Uterus (tissue), 4 donors: ENCODE data around the gene CTDNEP1. TPM values are rescaled to one million over a fixed set of nuclear protein-coding genes. Genes with fewer than 3 reads are reported as not detected.

Source experiments
- DNase-seq, 2 donors: peaks; one replicate each; pipeline ENCODE4 v3.0.0-alpha.2; 2019 to 2020
- H3K27ac ChIP-seq, 2 donors: fragments of 200-600 bp; sonication (generic); 1 replicate in 1 of 2; 2 replicates in 1 of 2; pipeline ENCODE4 v1.5.1; 2016 to 2018
- H3K27me3 ChIP-seq, 2 donors: fragments of 200-600 bp; sonication (generic); one replicate each; pipeline ENCODE4 v1.5.1; 2018 to 2019; ENCODE audit warnings: control low read depth in 1 of 2
- H3K36me3 ChIP-seq, 2 donors: fragments of 200-600 bp; sonication (generic); one replicate each; pipeline ENCODE4 v1.5.1; 2019; ENCODE audit warnings: control low read depth in 1 of 2
- H3K4me1 ChIP-seq, 2 donors: fragments of 200-600 bp; sonication (generic); one replicate each; pipeline ENCODE4 v1.5.1; 2018 to 2019; ENCODE audit warnings: control low read depth in 1 of 2
- H3K4me3 ChIP-seq, 2 donors: fragments of 200-600 bp; sonication (generic); 1 replicate in 1 of 2; 2 replicates in 1 of 2; pipeline ENCODE4 v1.5.1; 2018 to 2019; ENCODE audit warnings: mild to moderate bottlenecking in 1 of 2
- H3K9me3 ChIP-seq, 2 donors: fragments of 200-600 bp; sonication (generic); one replicate each; pipeline ENCODE4 v1.5.1; 2019; ENCODE audit warnings: control low read depth in 1 of 2
- POLR2A ChIP-seq, 2 donors: fragments of 450-650 bp; IDR thresholded peaks; one replicate each; pipeline ENCODE4 v1.6.1; 2016; ENCODE audit warnings: antibody characterized with exemption in 2 of 2, mild to moderate bottlenecking in 1 of 2, moderate library complexity in 1 of 2
- intact Hi-C: fragments of 100-400 bp; cut with DNase I; formaldehyde crosslinking; loops from one replicate; pipeline ENCODE4 v1.15.1; 2023; ENCODE audit warnings: low total_unique reads
- total RNA-seq, 4 donors: library from RNA; depleted of rRNA in 3 of 4; stranded (reverse); fragments of >200 nt in 3 of 4; gene quantifications; one replicate each; pipeline versions ENCODE4 v1.1.0 to v1.2.4, GENCODE V29; 2014 to 2023
- TF ChIP-seq, protein P1 (sequence below), 4 experiments: fragments of 200-600 bp in 2 of 4; fragments of 450-650 bp in 2 of 4; sonication (generic) in 2 of 4; IDR thresholded peaks; one replicate each; pipeline ENCODE4 v1.5.1; 2016 to 2019; ENCODE audit warnings: antibody characterized with exemption in 4 of 4, mild to moderate bottlenecking in 2 of 4, moderate library complexity in 1 of 4
- donor health status: DM: yes; HTN: yes; CAD: no.

CTDNEP1 gene
- total RNA-seq, 4 donors from 2014 or later: 13.8 to 115 (median 37.2) TPM

DNA sequence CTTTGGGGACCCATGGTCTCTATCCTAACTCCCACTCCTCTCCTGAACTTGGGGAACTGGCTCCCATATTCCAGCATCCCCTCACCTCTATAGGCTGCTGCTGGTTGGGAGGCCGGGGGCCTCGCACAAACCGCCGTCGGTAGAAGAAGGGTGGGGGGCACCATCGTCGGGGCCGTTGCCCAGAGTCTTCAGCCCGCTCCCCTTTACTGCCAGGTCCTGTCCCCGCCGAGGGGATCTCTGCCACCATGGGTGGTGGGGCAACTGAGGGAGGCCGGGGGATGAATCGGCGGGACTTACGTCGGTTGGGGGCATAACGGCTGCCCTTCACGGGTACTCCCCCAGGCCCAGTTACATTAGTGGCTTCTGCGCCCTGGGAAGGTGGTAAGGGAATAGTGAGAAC is 38.6 kb upstream of the CTDNEP1 start:
- TF ChIP-seq POLR2A (IDR thresholded peaks at IDR 0.05): no peak
- TF ChIP-seq, protein P1, sequence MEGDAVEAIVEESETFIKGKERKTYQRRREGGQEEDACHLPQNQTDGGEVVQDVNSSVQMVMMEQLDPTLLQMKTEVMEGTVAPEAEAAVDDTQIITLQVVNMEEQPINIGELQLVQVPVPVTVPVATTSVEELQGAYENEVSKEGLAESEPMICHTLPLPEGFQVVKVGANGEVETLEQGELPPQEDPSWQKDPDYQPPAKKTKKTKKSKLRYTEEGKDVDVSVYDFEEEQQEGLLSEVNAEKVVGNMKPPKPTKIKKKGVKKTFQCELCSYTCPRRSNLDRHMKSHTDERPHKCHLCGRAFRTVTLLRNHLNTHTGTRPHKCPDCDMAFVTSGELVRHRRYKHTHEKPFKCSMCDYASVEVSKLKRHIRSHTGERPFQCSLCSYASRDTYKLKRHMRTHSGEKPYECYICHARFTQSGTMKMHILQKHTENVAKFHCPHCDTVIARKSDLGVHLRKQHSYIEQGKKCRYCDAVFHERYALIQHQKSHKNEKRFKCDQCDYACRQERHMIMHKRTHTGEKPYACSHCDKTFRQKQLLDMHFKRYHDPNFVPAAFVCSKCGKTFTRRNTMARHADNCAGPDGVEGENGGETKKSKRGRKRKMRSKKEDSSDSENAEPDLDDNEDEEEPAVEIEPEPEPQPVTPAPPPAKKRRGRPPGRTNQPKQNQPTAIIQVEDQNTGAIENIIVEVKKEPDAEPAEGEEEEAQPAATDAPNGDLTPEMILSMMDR (IDR thresholded peaks at IDR 0.05): no peak
- no peak overlapping the region for H3K27ac ChIP-seq
- H3K27me3 ChIP-seq: peaks cover 0 to 6% of the 10 kb centered on the region in 2 donors
- no peaks in the 10 kb centered on the region for H3K36me3 ChIP-seq
- peaks cover 0 to 20% of the 10 kb centered on the region in 2 donors for H3K4me1 ChIP-seq
- no peaks in the 10 kb centered on the region for H3K9me3 ChIP-seq
- no peak for DNase-seq
- intact Hi-C loops: loop anchor here (10.0 kb wide), 1 partner anchor 235 kb away; no protein-coding TSS in a partner anchor
- H3K4me3 ChIP-seq: no peak overlapping the region

DNA sequence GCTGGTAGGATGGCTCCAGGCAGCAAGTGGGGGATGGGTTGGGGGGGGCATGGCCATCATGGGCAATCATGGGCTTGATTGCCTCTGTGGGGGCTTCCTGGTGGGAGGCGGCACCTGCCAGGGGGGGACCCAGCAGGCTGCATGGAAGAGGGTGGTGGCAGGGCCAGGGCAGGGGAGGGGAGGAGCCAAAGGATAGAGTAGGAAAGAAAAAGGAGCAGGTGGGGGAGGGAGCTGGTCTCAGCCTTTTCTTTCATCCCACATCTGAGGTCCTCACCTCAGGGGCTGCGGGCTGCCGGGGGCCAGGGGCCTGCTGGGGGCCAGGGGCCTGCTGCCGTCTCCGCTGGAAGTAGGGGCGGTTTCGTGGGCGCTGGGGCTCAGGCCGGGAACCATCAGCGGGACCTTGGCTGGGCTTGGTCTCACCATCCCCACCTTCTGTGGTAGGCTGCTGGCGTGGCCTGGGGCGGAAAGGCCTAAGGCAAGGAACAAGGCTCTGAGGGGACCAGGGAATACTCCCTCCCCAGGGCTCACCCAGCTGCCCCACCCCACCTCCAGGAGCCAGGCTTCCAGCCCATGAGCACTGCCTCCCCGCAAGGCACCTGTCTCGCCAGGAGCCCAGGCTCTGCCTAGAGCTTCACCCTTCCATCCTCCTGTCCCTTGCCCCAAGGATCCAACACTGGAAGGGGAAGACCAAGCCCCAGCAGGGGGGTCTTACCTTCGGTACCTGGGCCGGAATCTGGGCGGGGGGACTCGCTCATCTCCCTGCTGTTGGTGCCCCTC is 37.9 kb upstream of the CTDNEP1 start:
- TF ChIP-seq, protein P1 (IDR thresholded peaks at IDR 0.05): no peak
- no peak for TF ChIP-seq POLR2A (IDR thresholded peaks at IDR 0.05)
- H3K9me3 ChIP-seq: no peaks in the 10 kb centered on the region
- no peaks in the 10 kb centered on the region for H3K36me3 ChIP-seq
- no peak overlapping the region for H3K27ac ChIP-seq
- peaks cover 0 to 15% of the 10 kb centered on the region in 2 donors for H3K4me1 ChIP-seq
- intact Hi-C loops: loop anchor here (10.0 kb wide), 1 partner anchor 235 kb away; no protein-coding TSS in a partner anchor
- DNase-seq: no peak
- no peak overlapping the region for H3K4me3 ChIP-seq
- peaks cover 0 to 6% of the 10 kb centered on the region in 2 donors for H3K27me3 ChIP-seq

DNA sequence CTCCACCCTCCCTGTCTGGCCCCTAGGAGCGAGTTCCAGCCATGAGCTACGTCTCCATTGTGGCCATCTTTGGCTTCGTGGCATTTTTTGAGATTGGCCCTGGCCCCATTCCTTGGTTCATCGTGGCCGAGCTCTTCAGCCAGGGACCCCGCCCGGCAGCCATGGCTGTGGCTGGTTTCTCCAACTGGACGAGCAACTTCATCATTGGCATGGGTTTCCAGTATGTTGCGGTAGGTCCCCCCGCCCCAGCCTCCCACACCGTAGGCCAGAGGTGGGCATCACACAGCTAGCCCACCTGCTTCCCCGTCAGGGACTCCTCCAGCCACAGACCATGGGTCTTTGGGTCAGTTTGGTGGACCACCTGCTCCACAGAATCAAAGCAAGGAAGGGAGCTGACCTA is 34.1 kb upstream of the CTDNEP1 start:
- Histone ChIP-seq H3K36me3 (no peaks in the 10 kb centered on the region), H3K4me3 (no peak overlapping the region), H3K27ac (no peak overlapping the region), H3K4me1 (peaks cover 0 to 11% of the 10 kb centered on the region in 2 donors), H3K9me3 (no peaks in the 10 kb centered on the region), H3K27me3 (no peaks in the 10 kb centered on the region)
- DNase-seq: no peak
- intact Hi-C loops: no loop called here
- TF ChIP-seq POLR2A (IDR thresholded peaks at IDR 0.05): no peak
- TF ChIP-seq, protein P1 (IDR thresholded peaks at IDR 0.05): no peak

DNA sequence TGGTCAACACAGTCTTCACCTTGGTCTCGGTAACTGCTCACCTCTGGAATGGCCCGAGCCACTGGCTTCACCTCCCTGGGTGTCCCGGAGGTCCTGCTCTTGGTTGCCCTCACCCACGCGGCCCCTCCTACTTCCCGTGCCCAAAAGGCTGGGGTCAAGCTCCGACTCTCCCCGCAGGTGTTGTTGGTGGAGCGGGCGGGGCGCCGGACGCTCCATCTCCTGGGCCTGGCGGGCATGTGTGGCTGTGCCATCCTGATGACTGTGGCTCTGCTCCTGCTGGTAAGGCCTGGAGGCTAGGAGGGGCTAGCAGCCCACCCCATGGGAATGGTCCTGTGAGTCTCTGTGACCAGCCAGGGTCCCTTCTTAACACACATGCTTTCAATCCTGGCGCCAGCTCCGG is 33.4 kb upstream of the CTDNEP1 start:
- H3K27ac ChIP-seq: no peak overlapping the region

More for the DNA sequence above, 33.4 kb upstream of the CTDNEP1 start:
- TF ChIP-seq, protein P1 (IDR thresholded peaks at IDR 0.05): no peak
- TF ChIP-seq POLR2A (IDR thresholded peaks at IDR 0.05): no peak
- no peaks in the 10 kb centered on the region for H3K27me3 ChIP-seq
- no peaks in the 10 kb centered on the region for H3K9me3 ChIP-seq
- H3K4me1 ChIP-seq: peaks cover 0 to 16% of the 10 kb centered on the region in 2 donors
- no peaks in the 10 kb centered on the region for H3K36me3 ChIP-seq
- H3K4me3 ChIP-seq: no peak overlapping the region
- intact Hi-C loops: no loop called here
- DNase-seq: no peak
